ENCODE results near the gene TYW1.
"Not testable (repeated sequence)": the region's sequence is repeated elsewhere in the genome, so short reads cannot be mapped to it uniquely, and the experiment has no call there.

The TYW1 gene

GRCh38 chr7:67049908-67050307, 53.3 kb downstream of the TYW1 start:
- DNase-seq, result not testable (repeated sequence)

GRCh38 chr7:67052161-67052560, 55.5 kb downstream of the TYW1 start:
- not testable (repeated sequence) for DNase-seq

DNA sequence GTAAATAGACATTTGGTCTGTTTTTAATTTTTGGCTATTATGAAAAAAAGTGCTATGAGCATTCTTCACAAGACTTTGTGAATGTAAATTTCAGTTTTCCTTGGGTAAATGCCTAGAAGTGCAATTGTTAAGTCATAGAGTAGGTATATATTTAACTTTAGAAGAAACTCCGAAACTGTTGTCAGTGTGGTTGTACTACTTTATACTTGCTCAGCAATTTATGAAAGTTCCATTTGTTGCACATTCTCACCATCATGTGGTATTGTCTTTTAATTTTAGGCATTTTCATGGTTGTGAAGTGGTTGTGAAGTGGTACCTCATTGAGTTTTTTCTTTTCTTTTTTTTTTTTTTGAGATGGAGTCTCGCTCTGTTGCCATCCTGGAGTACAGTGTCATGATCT, 60.0 kb downstream of the TYW1 start:
- DNase-seq, result no peak

DNA sequence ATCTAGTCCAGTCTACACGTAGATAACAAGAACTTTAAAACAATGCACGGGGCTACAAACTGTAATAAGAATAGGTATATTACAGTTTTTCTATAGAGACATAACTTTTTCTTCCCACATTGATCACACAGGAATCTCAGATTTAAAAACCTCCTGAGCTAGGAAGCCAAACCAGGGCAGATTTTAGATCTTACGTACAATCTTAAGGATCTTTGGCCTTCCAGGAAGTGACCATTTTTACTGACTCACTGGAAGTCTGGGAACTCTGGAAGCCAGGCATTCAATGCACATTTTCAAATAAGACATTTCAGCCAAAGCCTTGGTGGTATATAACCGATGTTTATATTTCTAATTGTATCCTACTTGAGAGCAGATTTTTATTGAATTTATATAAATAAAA, 64.7 kb downstream of the TYW1 start:
- DNase-seq, result not testable (repeated sequence)

DNA sequence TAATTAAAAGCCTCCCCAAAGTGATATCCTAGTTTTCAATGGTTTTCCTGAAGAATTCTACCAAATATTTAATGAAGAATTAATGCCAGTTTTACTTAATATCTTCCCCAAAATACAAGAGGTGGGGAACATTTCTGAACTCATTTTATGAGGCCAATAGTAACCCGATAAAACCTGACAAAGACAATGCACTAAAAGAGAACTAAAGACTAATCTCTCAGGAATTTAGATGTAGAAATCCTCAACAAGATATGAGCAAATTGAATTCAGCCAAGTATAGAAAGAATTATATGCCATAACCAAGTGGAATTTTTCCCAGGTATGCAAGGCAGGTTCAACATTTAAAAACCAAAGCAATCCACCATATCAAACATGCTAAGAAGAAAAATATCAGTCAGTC, 66.2 kb downstream of the TYW1 start:
- not testable (repeated sequence) for DNase-seq

DNA sequence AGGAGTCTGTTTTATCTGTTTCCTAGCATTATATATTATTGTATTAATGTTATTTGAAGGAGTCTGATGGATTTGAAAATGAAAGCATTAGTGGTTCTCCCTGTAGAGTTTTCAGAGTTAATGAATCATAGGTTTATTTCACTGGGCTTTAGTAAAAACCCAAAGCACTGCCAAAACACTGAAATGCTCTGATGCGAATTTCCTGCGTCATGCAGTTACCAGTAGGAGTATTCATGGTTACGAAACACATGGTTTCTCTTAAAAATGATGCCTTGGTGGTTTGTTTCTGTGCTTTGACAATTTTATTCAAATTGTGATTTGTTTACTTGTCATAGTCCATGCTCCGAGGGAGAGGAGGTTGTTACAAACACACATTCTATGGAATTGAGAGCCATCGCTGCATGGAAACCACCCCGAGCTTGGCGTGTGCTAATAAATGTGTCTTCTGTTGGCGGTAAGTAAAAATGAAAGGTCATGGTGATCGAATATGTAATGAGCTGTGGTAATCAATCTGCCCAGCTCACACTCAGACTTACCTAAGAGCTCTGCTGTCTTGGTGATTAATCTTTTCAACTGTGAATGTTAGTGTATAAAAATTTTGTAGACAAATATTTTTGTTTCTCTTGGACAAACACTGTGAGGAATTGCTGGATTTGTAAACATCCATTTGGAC, 70.5 kb downstream of the TYW1 start:
- DNase-seq, result peak; percentile 23

GRCh38 chr7:67076120-67076519, 79.5 kb downstream of the TYW1 start:
- not testable (repeated sequence) for DNase-seq

- DNase-seq, result not testable (repeated sequence)
Observed at GRCh38 chr7:67082880-67083279, 86.2 kb downstream of the TYW1 start.

- DNase-seq, result not testable (repeated sequence)
Observed at GRCh38 chr7:67089261-67089660, 92.6 kb downstream of the TYW1 start.

- DNase-seq, result not testable (repeated sequence)
Observed at GRCh38 chr7:67091053-67091452, 94.4 kb downstream of the TYW1 start.

GRCh38 chr7:67098031-67098430, 101.4 kb downstream of the TYW1 start:
- DNase-seq, result not testable (repeated sequence)

GRCh38 chr7:67099406-67099805, 102.8 kb downstream of the TYW1 start:
- not testable (repeated sequence) for DNase-seq

GRCh38 chr7:67100038-67100437, 103.4 kb downstream of the TYW1 start:
- not testable (repeated sequence) for DNase-seq

GRCh38 chr7:67100956-67101361, 104.3 kb downstream of the TYW1 start:
- no peak for DNase-seq

GRCh38 chr7:67104937-67105336, 108.3 kb downstream of the TYW1 start:
- not testable (repeated sequence) for DNase-seq

GRCh38 chr7:67105377-67105776, 108.7 kb downstream of the TYW1 start:
- DNase-seq, result peak; percentile 26

- DNase-seq, result peak; percentile 59
Observed at GRCh38 chr7:67106255-67106654, 109.6 kb downstream of the TYW1 start.

DNA sequence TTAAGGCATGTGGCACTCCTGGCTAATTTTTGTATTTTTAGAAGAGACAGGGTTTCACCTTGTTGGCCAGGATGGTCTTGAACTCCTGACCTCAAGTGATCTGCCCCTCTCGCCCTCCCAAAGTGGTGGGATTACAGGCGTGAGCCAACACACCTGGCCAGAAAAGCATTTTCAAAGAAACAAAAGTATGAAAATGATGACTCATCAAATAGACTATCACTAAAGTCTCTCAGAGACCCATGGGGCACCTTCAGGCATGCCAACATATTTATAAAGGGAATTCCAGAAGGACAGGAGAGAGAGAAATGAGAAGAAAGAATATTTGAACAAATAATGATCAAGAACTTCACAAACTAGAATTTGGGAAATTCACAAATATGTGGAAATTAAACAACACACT, 114.7 kb downstream of the TYW1 start:
- not testable (repeated sequence) for DNase-seq

DNA sequence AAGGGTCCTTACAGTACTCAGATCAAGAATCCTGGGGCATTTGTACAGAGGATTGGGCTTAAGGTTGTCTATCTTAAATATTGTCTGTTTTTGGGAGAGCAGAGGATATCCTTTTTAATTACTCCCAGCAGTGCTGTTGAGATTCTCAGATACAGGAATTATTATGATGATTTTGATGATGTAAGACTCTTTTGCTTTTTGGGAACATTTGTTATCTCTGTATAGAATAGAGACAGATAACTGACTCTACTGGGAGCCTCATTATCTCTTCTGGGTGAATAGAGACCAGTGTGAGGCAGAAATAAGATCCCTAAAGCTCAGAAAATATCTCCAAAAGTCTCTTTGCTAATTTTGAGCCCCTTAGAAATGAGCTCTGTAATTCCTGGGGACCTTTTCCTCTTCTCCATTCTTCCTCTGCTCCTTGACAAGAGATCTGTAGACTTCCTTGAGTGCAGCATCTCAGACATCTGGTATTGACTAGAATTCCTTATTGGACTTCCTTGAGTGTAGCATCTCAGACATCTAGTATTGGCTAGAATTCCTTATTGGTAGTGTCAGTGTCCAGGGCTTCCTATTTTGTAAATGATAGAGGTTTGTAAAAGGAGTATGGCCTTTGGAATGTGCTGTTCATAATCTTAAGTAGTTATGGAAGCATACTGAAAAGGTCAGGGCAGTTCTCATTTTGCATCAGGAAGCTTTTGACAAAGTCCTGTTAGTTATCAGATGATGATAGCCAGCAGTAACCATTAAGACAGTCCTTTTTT, 118.0 kb downstream of the TYW1 start:
- DNase-seq, result not testable (repeated sequence)

DNA sequence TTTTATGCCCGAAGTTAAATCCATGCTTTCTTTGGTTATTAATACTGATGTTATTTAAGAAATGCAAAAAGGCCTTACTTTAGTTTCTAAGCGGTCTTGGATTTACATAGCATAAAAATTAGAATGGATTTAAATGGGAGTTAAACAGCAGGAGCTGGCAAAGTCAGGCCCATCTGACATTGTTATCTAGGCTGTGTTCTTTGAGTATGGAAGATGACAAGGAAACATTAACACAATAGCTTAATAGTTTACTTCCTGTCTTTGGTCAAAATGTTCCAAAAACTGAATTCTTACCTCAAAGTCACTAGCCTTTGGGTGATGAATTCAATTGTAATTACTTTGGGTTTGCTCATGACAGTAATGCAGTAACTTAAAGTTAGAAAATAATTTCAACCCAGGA, 123.9 kb downstream of the TYW1 start:
- DNase-seq, result not testable (repeated sequence)

- peak; percentile 2 for DNase-seq
Observed at GRCh38 chr7:67128257-67128656, 131.6 kb downstream of the TYW1 start.

DNA sequence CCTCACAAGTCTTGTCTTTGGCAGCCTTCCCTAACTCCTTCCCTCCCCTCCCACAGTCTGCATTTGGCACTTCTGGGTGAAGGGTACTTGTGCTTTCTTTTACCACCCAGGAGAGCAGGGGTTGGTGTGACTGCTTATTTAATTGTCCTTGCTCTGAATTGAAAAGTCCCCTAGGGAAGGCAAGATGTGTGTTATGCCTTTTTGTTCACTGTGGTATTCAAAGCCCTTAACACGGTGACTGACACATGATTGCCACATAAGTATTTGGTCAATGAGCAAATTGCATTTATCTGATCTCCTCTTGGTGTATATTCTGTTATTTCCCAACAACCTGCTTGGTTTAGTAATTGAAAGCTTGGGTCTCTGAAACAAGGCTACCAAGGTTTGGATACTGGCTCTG, 134.1 kb downstream of the TYW1 start:
- peak; percentile 21 for DNase-seq

GRCh38 chr7:67134912-67135311, 138.3 kb downstream of the TYW1 start:
- DNase-seq, result not testable (repeated sequence)
